ENCODE data around the gene SEC22C.

Gene SEC22C

DNA sequence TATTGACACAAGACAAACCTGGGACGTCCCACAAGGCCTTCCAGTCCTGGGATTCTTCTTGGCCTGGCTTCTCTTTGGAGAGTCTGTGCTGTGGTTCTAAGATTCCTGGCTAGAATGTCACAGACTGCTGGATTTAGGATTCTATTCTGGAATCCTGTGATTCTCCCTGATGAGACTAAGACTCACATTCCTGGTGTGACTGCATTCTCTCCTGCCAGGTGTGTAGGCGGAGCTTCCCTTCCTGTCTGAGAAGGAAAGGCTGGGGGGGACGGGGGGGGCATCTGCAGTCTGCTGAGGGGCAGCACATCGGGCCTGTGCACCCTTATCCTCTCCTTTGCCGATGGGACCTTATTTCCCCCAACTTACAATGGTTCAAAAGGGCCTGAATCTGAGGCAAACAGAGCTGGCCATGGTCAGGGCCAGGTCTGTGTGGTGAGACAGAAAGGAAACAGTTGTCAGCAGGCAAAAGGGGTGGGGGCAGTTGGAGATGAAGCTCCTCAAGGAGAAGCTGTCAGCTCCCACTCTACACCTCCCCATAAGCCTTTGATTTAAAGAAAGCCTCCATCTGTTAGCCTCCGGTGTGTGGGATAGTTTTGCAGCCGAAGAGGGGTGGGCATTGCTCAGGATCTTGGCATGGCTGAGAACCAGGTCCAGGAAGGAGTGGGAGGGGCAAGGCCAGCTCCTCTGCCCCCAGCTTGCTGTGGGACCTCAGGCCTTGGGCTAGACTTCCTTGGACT, 48.4 kb downstream of the SEC22C start:
- DNase-seq, result no peak

DNA sequence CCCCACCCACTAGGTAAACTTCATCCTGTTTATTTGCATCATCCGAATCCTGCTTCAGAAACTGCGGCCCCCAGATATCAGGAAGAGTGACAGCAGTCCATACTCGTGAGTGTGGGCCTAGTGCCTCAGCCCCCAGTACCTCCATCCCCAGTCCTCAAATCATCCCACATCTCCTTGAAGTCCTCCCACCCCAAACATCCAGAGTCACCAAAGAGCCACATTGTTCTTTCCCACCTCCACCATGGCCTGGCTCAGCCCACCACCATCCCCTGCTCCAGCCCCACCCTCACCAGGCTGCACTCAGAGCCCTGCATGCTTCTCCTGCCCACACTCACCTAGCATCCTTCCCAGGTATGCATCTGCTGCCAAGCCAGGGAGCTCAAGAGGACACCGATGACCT, 49.5 kb downstream of the SEC22C start:
- no peak for DNase-seq

DNA sequence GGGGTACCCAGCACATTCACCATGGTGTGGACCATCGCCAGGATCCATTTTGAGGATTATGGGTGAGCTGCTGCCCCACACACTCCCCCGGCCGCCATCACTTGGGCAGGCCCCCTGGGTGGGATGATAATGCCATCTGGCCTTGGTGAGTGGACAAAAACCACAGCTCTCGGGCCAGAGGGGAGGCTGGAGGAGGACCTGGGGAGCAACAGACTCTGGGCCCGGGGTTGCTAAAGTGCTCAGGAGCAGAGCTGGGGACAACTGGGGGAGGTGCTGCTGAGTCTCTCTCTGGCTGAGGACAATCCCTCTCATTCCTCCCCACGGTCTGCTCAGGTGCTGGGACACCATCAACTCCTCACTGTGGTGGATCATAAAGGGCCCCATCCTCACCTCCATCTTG, 50.3 kb downstream of the SEC22C start:
- DNase-seq, result no peak

DNA sequence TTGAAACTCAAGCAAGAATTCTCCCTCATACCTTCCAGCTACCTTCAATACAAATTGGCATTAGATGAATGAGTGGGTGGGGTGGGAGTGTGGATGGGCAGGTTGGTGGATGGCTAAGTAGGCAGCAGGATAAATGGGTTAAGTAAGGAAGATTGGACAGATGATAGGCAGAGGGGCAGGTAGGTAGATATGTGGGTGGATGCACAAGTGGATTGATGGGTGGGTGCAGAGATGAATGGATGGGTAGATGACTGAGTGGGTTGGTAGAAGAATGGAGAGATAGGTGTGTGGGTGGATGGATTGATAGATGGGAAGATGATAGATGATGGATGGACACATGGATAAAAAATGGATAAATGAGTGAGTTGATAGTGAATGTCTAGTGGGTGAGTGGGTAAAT, 51.7 kb downstream of the SEC22C start:
- no peak for DNase-seq

DNA sequence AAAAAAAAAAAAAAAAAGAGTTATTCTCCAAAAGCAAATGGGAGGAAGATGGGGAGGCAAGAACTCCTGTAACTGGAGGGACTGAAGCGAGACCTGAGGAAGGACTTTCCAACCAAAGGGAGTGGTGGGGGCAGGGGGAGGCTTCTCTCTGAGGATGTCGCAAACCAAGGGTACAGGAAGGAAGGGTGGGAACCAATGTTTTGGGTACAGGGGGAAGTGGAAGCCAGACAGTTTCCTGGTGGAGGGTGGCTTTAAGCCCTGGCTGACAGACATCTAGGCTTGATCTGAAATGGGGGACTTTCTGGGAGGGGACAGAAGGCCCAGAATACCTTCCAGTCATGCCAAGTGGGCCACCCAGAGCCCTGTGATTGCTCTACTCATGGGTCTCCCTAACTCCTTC, 52.3 kb downstream of the SEC22C start:
- no peak for DNase-seq

DNA sequence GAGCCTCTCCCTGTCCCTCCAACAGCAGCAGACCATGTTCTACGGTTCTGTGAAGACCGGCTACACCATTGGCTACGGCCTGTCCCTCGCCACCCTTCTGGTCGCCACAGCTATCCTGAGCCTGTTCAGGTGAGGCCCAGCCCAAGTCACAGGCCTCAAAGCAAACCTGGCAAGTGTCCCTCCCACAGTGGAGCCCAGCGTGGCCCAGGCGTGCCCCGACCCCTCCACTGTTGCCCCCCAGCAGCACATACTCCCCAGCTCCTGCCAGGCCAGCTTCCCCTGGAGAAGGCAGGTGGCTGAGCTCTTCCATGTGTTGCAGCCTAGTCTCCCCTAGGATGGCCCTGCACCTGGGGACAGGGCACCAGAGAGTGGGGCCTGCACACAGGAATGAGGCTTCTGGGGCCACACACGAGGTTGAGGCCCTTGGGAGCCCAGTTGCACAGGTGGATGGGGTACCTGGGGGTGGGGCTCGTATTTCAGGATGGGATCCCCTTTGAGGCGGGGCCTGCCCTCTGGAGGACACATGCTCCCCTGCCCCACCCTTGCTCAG, 54.3 kb downstream of the SEC22C start:
- DNase-seq, result no peak

DNA sequence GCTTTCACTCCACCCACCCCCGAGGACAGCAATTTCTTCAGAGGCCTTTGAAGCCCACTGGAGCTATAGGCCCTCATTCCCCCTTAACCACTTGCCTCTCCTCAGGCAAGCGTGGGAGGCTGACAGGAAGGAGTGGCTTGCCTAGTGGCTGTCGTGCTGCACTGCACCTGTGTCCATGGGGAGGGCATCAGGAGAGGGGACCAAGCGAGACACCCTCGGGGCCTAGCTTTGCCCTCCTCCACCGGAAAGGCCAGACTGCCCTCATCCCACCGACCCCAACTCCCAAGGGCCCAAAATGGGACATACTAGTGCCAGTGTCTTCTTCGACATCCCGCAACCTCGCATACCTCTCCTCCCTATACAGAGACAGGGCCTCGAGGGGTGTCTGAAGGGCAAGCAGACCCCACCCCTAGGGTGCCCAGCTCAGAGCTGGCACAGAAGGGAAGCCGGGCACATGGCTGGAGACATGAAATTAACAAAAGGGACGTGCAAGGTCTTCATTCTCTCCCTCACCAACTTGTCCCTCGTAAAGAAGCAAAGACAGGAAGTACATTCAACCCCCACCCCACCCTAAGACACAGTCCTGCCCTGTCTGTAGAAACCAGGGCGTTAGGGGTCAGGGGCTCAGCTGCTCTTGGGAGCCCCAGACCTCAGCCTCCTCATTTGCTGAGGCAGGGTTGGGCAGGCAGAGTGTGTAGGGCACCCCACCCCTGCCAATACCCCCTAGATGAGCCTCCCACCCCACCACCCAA, 55.0 kb downstream of the SEC22C start:
- DNase-seq, result no peak

DNA sequence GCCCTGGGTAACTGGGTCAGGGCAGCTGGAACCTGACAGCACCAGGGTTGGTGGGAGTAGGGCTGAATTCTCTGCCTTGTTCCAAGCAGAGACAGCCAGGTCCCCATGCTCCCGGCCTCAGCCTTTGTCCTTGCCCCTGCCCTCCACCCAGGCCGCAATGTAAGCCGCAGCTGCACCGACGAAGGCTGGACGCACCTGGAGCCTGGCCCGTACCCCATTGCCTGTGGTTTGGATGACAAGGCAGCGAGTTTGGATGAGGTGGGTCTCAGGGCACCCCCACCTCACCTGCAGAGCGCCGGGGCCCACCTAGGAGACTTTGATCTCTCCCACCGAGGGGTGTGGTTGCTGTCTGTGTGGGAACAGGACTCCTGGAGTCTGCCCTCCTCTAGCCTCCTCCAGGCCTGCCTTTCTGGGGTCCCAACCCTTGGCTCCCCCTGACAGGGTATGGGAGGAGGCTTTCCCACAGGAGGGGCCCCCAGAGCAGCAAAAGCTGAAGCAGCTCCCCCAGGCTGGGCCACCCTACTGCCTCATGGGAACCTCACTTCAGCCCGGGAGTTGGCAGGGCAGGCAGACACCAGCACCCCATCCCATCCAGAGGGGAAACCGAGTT, 55.9 kb downstream of the SEC22C start:
- no peak for DNase-seq

DNA sequence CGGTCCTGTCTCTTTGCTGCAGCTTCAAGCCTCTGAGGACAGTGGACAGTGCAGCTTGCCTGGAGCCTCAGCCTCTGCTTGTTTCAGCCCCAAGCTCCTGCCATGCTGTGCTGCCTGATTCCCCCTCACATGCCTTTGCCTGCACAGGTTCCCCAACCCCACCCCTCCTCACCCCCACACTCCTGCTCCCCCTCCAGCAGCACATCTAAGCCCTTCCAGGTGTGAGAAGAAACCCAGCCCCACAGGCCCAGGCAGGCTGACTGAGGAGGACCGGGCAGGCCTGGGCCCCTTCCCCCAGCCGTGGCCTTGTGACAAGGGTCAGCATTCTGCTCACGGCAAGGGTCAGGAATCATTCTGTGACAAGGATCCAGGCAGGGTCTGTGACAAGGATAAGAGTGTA, 56.6 kb downstream of the SEC22C start:
- no peak for DNase-seq

DNA sequence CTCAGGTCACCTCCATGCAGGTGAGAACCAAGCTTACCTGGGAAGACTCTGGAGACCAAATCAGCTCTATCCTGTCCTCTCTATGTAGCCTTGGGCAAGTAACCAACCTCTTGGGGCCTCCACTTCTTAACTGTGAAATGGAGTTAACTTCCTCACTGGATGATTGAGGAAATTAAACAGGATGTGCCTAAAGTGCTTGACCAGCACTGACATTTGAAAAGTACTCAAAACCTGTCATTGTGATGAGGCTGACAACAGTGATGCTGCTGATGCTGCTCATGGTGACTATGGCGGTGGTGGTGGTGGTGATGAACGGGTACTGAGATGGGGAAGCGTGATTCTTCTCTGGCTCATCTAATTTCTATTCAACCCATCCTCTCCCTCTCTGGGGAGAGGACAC, 57.0 kb downstream of the SEC22C start:
- no peak for DNase-seq

DNA sequence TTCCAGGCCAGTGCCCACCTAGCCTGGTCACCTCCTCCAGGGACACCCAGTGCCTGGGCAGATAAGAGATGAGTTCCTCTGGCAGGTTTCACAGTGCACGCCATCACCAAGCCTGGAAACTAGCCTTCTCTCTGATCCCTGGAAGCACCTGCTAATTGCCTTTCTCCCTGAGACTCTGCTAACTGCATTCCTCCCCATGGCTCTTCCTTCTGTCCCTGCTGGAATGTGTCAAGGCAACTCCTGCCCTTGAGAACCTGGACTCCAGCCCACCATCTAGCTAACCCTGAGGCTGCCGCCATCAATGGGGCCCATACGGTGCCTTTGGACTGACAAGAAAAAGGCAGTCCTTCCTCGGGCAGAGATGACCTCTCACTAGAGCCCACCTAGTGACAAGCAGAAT, 60.9 kb downstream of the SEC22C start:
- DNase-seq, result no peak

DNA sequence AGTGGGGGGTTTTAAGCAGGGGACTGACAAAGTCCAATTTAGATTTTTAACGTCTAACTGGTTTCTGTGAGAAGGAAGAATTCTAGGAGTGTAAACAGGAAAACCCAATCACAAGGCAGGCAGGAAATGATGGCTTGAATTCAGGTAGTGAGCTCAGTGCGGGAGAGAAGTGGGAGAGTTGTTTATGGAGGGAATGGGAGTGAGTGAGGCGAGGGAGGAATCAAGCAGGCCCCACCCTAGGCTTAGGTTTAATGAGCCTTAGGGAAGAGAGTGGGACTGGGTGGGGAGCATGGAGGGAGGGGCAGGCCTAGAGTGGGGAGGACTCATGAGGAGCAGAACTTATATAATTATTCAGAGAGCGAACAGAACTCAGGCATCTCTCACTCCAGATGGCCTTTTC, 61.4 kb downstream of the SEC22C start:
- no peak for DNase-seq

DNA sequence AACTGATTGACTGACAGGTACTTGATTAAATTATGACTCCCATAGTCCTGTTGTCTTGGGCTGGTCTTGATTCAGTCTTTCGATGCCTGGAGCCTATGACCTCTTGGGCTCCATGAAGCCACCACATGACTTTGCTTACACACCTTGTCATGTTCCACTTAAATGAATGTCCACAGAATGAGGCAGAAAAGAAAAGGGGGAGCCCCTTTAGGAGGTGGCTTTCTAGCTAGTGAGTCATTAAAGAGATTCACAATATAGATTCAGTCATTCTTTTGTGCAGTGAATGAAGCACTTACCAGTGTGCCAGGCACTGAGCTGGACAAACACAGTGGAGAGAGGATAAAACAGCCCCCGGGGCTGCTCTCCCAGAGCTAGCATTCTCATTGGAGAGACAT, 62.2 kb downstream of the SEC22C start:
- no peak for DNase-seq

DNA sequence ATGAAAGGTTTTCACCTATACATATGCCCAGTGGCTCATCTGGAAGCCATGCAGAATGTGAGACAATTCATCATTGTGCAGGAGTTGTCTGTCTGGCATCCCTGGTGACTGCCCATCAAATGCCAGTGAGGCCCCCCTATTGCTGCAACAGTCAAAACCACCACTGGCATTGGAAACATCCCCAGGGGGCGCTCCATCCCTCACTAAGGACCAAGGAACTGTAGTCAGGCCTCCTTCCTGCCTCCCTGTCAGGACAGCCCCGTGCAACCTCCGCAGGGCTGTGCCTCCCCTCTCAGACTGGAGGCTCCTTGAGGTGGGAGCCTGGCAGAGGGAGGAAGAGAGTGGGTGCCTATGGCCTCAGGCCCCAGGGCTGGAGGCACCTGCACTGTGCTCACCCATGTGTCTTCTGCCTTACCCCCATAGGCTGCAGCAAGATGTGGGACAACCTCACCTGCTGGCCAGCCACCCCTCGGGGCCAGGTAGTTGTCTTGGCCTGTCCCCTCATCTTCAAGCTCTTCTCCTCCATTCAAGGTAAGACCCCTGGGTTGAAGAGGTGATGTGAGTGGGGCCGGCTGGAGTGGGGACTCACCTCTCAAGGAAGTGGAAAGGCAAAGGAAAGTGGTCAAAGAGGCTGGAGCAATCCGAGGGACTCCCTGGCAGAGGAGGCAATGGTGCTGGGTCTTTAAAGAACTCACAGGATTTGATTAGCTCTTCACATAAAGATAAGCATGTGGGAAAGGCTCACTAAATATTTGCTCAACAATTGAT, 62.8 kb downstream of the SEC22C start:
- no peak for DNase-seq

DNA sequence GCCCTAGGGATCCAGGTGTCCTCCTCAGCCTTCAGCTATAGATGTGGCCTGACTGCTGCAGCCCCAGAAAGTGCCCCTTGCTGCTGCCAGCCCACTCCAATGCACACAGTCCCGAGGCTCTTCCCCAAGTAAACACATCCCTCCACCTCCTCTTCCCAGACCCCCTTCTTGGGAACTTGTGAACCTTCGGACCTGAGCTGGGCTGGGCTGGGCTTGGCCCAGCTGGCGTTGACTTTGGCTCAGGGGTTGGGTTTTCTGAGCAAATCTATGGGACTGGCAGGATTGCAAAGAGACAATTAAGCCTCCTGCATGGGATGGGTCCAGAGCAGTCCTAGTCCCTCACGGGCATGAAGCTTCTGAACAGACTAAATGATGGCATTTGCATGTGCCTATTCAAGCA, 64.7 kb downstream of the SEC22C start:
- no peak for DNase-seq

DNA sequence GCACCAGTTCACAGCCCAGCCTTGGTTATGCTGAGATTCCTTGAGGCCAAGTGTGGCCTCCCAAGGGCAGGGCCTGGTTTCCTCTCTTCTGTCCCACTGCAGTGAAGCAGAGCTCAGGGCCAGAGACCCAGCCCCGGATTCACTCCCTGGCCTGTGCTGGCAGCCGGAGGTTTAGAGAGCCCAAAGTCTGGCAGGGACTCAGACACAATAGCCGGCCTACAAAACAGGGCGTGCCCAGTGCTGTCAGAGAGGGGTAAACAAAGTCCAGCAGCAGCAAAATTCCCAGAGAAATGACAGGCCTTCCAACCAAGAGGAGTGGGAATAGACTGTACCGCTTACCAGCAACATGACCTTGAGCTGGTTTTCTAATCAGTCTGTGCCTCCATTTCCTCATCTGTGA, 65.3 kb downstream of the SEC22C start:
- DNase-seq, result no peak

DNA sequence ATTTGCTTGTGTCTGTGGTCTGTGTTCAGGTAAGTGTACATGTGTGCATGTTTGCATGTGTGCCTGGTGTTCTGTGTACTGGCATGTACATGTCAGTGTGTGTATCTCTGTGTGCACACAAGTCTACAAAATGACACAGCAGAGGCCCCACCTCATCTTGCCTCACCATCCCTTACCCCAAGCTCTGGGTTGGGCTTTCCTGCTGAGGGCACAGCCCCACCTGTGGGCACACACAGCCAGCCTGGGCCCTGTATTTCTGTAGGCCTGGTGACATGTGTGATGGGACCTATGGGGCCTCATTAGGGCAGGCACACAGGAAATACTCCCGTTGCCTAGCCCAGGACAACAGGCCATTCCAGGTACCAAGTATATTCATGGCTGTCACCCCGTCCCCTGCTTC, 65.8 kb downstream of the SEC22C start:
- no peak for DNase-seq

DNA sequence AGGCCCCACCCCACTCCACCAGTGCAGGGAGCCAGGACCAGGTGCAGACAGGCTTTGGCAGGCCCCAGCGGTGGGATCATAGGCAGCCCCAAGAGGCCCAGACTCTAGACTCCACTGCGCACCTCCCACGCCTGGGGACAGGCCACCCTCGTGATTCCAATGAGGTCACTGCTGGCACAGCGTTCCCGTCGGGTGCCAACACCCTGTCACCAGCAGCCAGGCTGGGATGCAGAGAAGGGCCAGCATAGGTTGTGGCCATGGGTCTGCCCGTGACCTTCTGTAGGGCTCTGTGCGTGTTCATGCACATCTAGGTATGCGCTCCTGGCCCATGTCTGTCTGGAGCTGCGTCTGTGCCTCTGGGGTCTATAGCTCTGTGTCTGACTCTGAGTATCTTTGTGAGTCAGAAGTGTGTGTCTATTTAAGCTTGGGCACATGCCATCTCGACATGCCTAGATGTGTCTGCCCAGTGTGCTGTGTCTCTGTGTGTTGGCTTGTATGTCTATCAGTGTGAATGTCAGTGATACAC, 66.3 kb downstream of the SEC22C start:
- no peak for DNase-seq

DNA sequence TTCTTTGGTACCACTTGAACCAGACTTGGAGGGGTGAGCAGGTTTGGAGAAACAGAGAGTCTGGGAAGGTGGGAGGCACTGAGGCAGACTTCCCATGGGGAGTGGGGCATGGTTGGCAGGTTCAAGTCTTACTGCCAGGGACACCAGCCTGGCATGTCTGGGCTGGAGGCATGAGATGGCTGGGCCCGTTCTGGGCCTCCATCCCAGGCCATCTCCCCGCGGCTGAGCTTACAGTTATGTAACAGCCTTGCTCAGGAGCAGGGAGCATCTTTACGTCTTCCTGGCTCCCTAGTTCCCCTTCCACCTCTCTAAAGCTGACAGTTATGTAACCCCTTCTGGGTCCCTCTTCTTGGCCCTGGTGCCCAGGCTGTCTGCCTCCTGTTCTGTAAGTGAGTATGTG, 66.9 kb downstream of the SEC22C start:
- DNase-seq, result no peak

DNA sequence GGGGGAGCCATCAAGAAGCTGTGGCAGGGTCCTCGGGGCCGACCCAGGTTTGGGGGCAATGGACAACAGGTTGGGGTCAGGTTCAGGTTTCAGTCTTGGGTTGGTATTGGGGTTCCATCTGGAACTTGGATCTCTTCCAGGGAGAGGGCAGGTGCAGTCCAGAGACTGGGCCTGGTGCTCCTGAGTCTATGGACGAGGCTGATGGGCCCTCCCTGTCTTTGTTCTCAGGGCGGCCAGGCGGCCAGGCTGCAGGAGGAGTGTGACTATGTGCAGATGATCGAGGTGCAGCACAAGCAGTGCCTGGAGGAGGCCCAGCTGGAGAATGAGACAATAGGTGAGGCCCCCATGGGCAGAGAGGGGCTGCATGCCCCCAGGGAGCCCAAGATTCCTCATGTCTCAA, 68.2 kb downstream of the SEC22C start:
- no peak for DNase-seq

DNA sequence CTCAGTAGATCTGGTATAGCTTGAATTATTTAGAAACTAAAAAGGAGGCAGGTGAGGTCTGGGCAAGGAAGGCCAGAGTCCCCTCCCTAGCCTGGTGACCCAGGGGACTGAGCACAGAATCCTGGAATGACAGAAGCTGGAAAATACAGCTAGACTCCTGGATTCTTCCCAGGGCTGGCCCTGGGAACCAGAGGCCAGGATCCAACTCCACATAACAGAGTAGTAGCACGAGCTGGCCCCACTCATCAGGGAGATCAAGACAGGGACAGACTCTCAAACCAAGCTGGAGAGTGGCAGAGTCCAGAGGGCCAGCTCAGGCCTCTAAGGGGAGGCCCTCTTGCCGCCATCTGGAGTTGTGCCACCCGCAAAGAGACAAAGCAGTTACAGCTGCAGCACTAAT, 68.6 kb downstream of the SEC22C start:
- DNase-seq, result no peak

DNA sequence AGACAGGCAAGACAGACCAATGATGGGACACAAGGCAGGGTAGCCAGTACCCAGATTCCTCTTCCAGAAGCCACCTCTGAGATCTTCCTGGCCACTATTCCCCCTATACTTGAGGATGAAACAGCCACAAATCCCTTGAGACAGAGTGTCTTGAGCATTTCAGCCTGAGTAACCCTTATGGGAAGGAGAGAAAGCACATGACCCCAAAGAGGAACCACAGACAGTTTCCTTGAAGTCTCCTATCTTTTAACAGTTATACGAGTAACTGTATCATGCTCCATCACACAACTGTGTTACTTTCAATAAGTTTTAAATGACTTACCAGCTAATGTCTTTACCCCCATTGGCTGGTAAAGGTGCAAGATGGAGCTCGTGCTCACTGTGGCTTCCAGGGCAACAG, 70.0 kb downstream of the SEC22C start:
- no peak for DNase-seq

DNA sequence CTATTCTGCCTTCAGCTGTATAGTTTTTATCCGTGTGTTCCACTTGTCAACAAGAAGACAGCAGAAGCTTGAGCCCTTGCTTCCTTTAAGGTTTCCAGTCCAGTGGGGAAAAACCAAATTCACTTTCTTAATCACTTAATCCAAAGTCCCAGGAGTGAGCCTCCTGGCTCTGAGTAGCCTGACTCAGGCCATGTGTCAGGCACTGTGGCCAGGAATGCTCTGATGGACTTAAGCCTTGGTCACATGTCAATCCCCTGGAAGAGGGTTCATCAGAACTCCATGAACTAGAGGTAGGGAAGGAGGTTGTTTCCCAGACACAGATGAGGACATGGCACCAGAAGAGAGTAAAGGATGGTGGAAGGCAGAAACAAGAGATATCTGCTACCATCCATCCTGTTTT, 70.6 kb downstream of the SEC22C start:
- no peak for DNase-seq

Measured in NCI-H187 (cell line).